Spleen (tissue), 11 donors: ENCODE data around the gene MAT2B. TPM values are rescaled to one million over a fixed set of nuclear protein-coding genes. Genes with fewer than 3 reads are reported as not detected.

ENCODE experiments used
- DNase-seq: peaks from one replicate; pipeline ENCODE4 v3.0.0-alpha.2; 2020
- H3K27ac ChIP-seq, 8 donors: fragments of 200-600 bp; sonication (generic) in 7 of 8; 1 replicate in 4 of 8; 2 replicates in 4 of 8; pipeline versions ENCODE4 v1.5.0 to v1.8.0; 2016 to 2021; ENCODE audit warnings: inconsistent platforms in 4 of 8, mild to moderate bottlenecking in 4 of 8, moderate library complexity in 1 of 8
- H3K27me3 ChIP-seq, 7 donors: fragments of 200-600 bp; sonication (generic) in 6 of 7; replicated peaks in 1 of 7; 1 replicate in 4 of 7; 2 replicates in 3 of 7; pipeline versions ENCODE4 v1.5.0 to v1.8.0; 2016 to 2021; ENCODE audit warnings: inconsistent platforms in 3 of 7, mild to moderate bottlenecking in 1 of 7
- H3K36me3 ChIP-seq, 6 donors: fragments of 200-600 bp; sonication (generic) in 5 of 6; 1 replicate in 4 of 6; 2 replicates in 2 of 6; pipeline versions ENCODE4 v1.5.0 to v1.8.0; 2016 to 2021; ENCODE audit warnings: inconsistent platforms in 2 of 6
- H3K4me1 ChIP-seq, 6 donors: fragments of 200-600 bp; sonication (generic) in 5 of 6; 1 replicate in 3 of 6; 2 replicates in 3 of 6; pipeline versions ENCODE4 v1.5.0 to v1.8.0; 2016 to 2021; ENCODE audit warnings: inconsistent platforms in 3 of 6
- H3K4me3 ChIP-seq, 8 donors: fragments of 200-600 bp; sonication (generic) in 7 of 8; 1 replicate in 4 of 8; 2 replicates in 4 of 8; pipeline versions ENCODE4 v1.5.0 to v1.8.0; 2016 to 2021; ENCODE audit warnings: inconsistent platforms in 4 of 8, mild to moderate bottlenecking in 4 of 8, moderate library complexity in 2 of 8
- H3K9me3 ChIP-seq, 8 donors: fragments of 200-600 bp; sonication (generic) in 7 of 8; 1 replicate in 4 of 8; 2 replicates in 4 of 8; pipeline versions ENCODE4 v1.5.0 to v1.8.0; 2016 to 2021; ENCODE audit warnings: inconsistent platforms in 4 of 8
- CTCF ChIP-seq, 11 experiments: fragments of 200-600 bp in 7 of 11; fragments of 450-650 bp in 4 of 11; sonication (generic) in 4 of 11; IDR thresholded peaks in 8 of 11; conservative IDR thresholded peaks in 3 of 11; 1 replicate in 7 of 11; 2 replicates in 4 of 11; pipeline versions ENCODE4 v1.4.0 to v1.8.0; 2016 to 2021; ENCODE audit warnings: antibody characterized with exemption in 11 of 11, inconsistent platforms in 4 of 11, mild to moderate bottlenecking in 1 of 11
- POLR2A ChIP-seq, 3 donors: fragments of 450-650 bp; IDR thresholded peaks; one replicate each; pipeline ENCODE4 v1.5.1; 2017; ENCODE audit warnings: antibody characterized with exemption in 3 of 3, mild to moderate bottlenecking in 1 of 3
- POLR2AphosphoS5 ChIP-seq, 3 donors: sonication (generic); formaldehyde crosslinking; IDR thresholded peaks; one replicate each; pipeline ENCODE4 v1.5.1; 2017; ENCODE audit warnings: antibody characterized with exemption in 3 of 3
- WGBS, 5 donors: extraction: QIAGEN DNeasy Blood & Tissue Kit in 3 of 5; methylation state at CpG; one replicate each; pipeline versions ENCODE4 v1.1.5 to v1.1.7; 2013 to 2018; 5-methylcytosine and 5-hydroxymethylcytosine counted together
- intact Hi-C: fragments of 100-400 bp; cut with DNase I; formaldehyde crosslinking; loops from one replicate; pipeline ENCODE4 v1.15.0; 2023; ENCODE audit warnings: low total_unique reads
- polyA plus RNA-seq, 3 donors: library from polyadenylated mRNA; stranded (reverse); fragments of 200-250 nt; gene quantifications; one replicate each; pipeline ENCODE4 v1.2.1, GENCODE V29; 2013
- total RNA-seq, 7 donors: library from RNA; depleted of rRNA in 3 of 7; stranded (reverse); fragments of >200 nt in 3 of 7; fragmentation: NEBNext Ultra II Directional in 4 of 7; extraction: Animal tissue kit (Norgen Biotek cat#: 25700) in 4 of 7; gene quantifications; one replicate each; pipeline versions ENCODE4 v1.1.0 to v1.2.1, GENCODE V29; 2016 to 2021
- donor health status: healthy with polysubstance abuse.
- donor health status: DM: no; HTN: no; CAD: no; lungs with moderate emphysema.
- donor health status: DM: no; HTN: no; CAD: no.
- donor health status: Bipolar disorder and iron deficiency.
- donor health status: healthy.
- donor health status: DM: no; HTN: no; CAD: no.
- donor health status: DM: yes; HTN: yes; CAD: no.

The MAT2B gene
- total and polyA plus RNA-seq, 10 donors: 61.6 to 110 (median 89.6) TPM

- H3K4me1 ChIP-seq: peaks cover 7 to 30% (median 22%) of the 10 kb centered on the region in 6 donors
- H3K36me3 ChIP-seq: no peaks in the 10 kb centered on the region
- intact Hi-C loops: loop anchor here (2.0 to 10.0 kb wide), 2 partner anchors 451 to 939 kb away; no protein-coding TSS in a partner anchor
- DNase-seq: no peak
- H3K9me3 ChIP-seq: no peaks in the 10 kb centered on the region
- H3K27me3 ChIP-seq: peaks cover 0 to 43% (median 18%) of the 10 kb centered on the region in 7 donors
- H3K4me3 ChIP-seq: no peak overlapping the region
- 76 to 87% (median 84%) methylated on average over 3 of the region's 3 CpGs for WGBS, 5 donors
- no peak for TF ChIP-seq POLR2AphosphoS5 (IDR thresholded peaks at IDR 0.05)
- no peak for TF ChIP-seq POLR2A (IDR thresholded peaks at IDR 0.05)
- TF ChIP-seq CTCF (IDR thresholded peaks at IDR 0.05 in 8 of 11, conservative IDR thresholded peaks at IDR 0.05 in 3 of 11): no peak
- no peak overlapping the region for H3K27ac ChIP-seq
Observed at GRCh38 chr5:163563880-163564279, 58.5 kb downstream of the MAT2B start.

- intact Hi-C loops: loop anchor here (2.0 to 10.0 kb wide), 2 partner anchors 450 to 938 kb away; no protein-coding TSS in a partner anchor
- Histone ChIP-seq H3K4me3 (no peak overlapping the region), H3K4me1 (peaks cover 7 to 30% (median 22%) of the 10 kb centered on the region in 6 donors), H3K27ac (no peak overlapping the region), H3K9me3 (no peaks in the 10 kb centered on the region), H3K27me3 (peaks cover 0 to 43% (median 18%) of the 10 kb centered on the region in 7 donors), H3K36me3 (no peaks in the 10 kb centered on the region)
- TF ChIP-seq POLR2A (IDR thresholded peaks at IDR 0.05): no peak
- TF ChIP-seq POLR2AphosphoS5 (IDR thresholded peaks at IDR 0.05): no peak
- peak; percentile 68 to 92 (median 88) for TF ChIP-seq CTCF (IDR thresholded peaks at IDR 0.05 in 8 of 11, conservative IDR thresholded peaks at IDR 0.05 in 3 of 11)
- DNase-seq: no peak
- 11 to 18% (median 13%) methylated on average over 7 of the region's 7 CpGs for WGBS, 5 donors
Observed at GRCh38 chr5:163564321-163564938, 59.0 kb downstream of the MAT2B start.

GRCh38 chr5:163565492-163565891 lies 60.1 kb downstream of the MAT2B start:
- 4 to 14% (median 10%) methylated on average over 11 of the region's 11 CpGs for WGBS, 5 donors
- peaks cover 0 to 43% (median 18%) of the 10 kb centered on the region in 7 donors for H3K27me3 ChIP-seq

More at GRCh38 chr5:163565492-163565891, 60.1 kb downstream of the MAT2B start:
- peaks cover 7 to 30% (median 22%) of the 10 kb centered on the region in 6 donors for H3K4me1 ChIP-seq
- H3K4me3 ChIP-seq: peak overlapping the region in 6 of 8 donors; percentile 20 to 66 (median 28)
- no peak for DNase-seq
- intact Hi-C loops: loop anchor here (2.0 to 10.0 kb wide), 2 partner anchors 449 to 937 kb away; no protein-coding TSS in a partner anchor
- no peaks in the 10 kb centered on the region for H3K9me3 ChIP-seq
- no peak overlapping the region for H3K27ac ChIP-seq
- no peaks in the 10 kb centered on the region for H3K36me3 ChIP-seq
- no peak for TF ChIP-seq POLR2AphosphoS5 (IDR thresholded peaks at IDR 0.05)
- no peak for TF ChIP-seq POLR2A (IDR thresholded peaks at IDR 0.05)
- TF ChIP-seq CTCF (IDR thresholded peaks at IDR 0.05 in 8 of 11, conservative IDR thresholded peaks at IDR 0.05 in 3 of 11): no peak
